Urinary bladder (tissue), 4 donors: Measurements from ENCODE around the gene TTLL12. TPM values are rescaled to one million over a fixed set of nuclear protein-coding genes. Genes with fewer than 3 reads are reported as not detected.

Experiments used
- DNase-seq: peaks from one replicate; pipeline ENCODE4 v3.0.0-alpha.2; 2015; ENCODE audit errors: extremely low spot score
- H3K27ac ChIP-seq: one replicate; pipeline ENCODE4 v1.5.1; 2013; ENCODE audit warnings: low read depth, mild to moderate bottlenecking, moderate library complexity
- H3K36me3 ChIP-seq: one replicate; pipeline ENCODE4 v1.6.1; 2013; ENCODE audit warnings: mild to moderate bottlenecking, moderate library complexity; ENCODE audit not compliant: insufficient read depth
- H3K4me1 ChIP-seq: one replicate; pipeline ENCODE4 v1.6.1; 2013; ENCODE audit warnings: mild to moderate bottlenecking, moderate library complexity; ENCODE audit not compliant: insufficient read depth
- H3K4me3 ChIP-seq: one replicate; pipeline ENCODE4 v1.5.1; 2013; ENCODE audit warnings: low read depth, low read length
- WGBS: extraction: QIAGEN DNeasy Blood & Tissue Kit; methylation state at CpG from one replicate; pipeline ENCODE4 v1.1.7; 2013; 5-methylcytosine and 5-hydroxymethylcytosine counted together
- polyA plus RNA-seq: library from polyadenylated mRNA; stranded (reverse); fragments of 200-250 nt; gene quantifications from one replicate; pipeline ENCODE4 v1.2.3, GENCODE V29; 2013
- total RNA-seq: library from RNA; depleted of rRNA; stranded (reverse); fragments of >200 nt; gene quantifications from one replicate; pipeline ENCODE4 v1.2.3, GENCODE V29; 2014
- donor health status: healthy with polysubstance abuse.
- donor health status: healthy.

Gene TTLL12
- total and polyA plus RNA-seq, 2 donors, result 8.1 to 26.6 TPM

DNA sequence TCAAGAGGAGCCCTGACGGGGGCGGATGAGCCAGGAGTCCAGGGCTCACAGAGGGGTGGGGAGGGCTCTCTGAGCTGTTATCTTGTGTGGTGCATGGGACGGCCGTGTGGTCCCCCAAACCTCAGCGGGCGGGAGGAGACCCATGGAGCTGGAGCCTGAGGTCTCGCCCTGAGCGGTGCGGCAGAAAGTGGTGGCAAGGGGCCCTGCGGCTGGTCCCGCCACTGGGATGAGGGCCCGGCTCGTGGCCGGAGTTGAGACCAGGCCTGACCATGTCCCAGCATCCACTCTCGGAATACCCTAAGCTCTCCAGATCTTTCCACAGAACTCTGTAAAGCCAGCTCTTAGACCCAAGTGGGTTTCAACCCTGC, 22.6 kb upstream of the TTLL12 start:
- Histone ChIP-seq H3K4me1 (no peaks in the 10 kb centered on the region), H3K4me3 (no peak overlapping the region), H3K27ac (no peak overlapping the region), H3K36me3 (no peaks in the 10 kb centered on the region)
- DNase-seq, result no peak
- 89% methylated on average over 15 of the region's 15 CpGs for WGBS

DNA sequence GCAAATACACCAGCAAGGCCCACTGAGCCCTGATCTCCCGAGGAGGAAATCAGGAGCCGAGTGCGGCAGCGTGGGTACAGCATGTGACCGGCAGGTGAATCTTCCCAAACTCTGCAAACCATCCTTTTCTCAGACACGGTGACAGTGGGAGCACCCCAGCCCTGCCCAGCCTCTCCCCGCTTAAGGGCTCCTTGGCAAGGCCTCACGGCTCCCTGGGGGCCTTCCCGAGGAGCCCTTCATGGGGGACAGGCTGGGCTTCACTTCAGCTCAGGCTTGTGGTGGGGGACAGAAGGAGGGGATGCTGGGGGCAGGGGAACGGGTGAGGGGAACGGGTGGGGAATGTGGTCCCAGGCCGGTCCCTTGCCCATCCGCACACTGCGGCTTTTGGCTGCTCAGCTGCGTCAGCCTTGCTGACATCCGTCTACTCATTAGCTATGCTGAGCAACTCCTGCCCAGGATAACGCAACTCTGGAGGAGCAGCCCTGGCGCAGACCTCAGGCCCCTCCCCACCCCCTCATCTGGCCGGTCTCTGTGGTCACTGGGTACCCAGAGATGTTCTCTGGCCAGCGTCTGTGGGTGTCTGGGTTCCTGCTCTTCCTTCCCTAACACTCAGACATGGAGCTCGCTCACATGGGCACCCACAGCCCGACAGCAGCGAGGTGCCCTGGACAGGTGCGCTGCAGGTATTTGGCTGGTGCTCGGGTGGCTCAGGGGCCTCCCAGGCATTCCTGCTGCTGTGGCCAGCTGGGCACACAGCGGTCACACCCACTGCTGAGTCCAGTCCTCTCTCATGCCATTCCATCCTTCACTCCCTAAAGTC, 22.0 kb upstream of the TTLL12 start:
- no peak overlapping the region for H3K4me3 ChIP-seq
- H3K27ac ChIP-seq, result no peak overlapping the region
- no peaks in the 10 kb centered on the region for H3K4me1 ChIP-seq
- no peaks in the 10 kb centered on the region for H3K36me3 ChIP-seq
- WGBS, result 86% methylated on average over 26 of the region's 26 CpGs
- DNase-seq, result no peak

DNA sequence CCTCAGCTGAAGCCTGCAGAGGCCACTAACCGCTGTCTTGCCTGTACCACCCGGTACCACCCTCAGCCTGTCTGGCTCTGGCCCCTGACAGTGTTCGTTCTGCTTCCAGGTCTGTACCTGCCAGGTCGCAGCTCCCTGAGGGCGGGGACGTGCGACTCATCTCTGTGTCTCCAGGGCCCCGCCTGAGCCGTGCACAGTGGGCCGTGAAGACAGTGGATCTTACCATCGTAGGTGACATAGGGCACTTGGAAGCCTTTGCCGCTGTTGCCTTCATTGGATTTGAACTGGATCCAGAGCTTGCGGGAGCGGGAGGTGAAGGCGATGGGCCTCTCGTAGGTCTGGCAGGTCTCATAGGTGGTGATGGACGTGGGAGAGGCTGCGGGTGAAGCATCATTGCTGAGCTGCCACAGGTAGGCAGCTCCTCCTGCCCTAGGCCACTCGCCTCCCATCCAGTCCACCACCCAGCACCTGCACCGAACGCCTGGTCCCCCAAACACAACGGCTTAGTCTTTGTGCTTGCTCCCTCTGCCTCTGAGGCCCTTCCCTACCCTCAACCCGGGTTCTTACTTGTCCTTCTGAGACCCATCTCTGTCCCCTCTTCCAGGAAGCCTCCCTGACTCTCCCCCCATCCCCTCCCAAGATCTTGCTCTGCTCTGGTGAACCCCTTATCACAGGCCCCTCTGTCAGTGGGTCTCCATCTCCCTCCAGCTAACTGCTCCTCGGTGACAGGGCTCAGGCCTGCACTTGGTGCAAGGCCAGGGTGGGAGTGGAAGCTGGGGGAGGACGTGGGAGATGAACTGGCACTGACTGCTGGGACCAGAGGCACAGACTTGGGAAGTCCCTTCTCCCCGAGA, 21.1 kb upstream of the TTLL12 start:
- no peaks in the 10 kb centered on the region for H3K4me1 ChIP-seq
- no peaks in the 10 kb centered on the region for H3K36me3 ChIP-seq
- no peak for DNase-seq
- no peak overlapping the region for H3K4me3 ChIP-seq
- no peak overlapping the region for H3K27ac ChIP-seq
- WGBS, result 86% methylated on average over 26 of the region's 26 CpGs

DNA sequence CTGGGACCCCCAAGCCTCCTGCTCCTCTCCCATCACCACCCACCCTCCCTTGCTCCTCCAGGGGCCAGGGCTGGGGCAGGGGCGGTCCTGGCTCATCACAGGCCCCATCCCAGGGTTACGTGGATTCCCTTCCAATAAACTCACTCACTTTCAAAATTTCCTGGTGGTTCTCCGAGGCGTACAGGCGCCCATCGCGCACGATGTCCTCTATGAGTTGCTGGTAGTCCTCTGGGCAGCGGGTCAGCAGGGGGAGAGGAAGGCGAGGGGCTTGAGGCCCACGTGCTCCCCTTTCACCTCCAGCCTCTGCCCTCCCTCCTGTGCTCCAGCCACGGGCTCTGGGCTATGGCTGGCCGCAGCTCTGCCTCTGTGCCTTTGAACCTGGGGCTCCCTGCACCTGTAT, 20.5 kb upstream of the TTLL12 start:
- no peak for DNase-seq
- Histone ChIP-seq H3K4me3 (no peak overlapping the region), H3K27ac (no peak overlapping the region), H3K36me3 (no peaks in the 10 kb centered on the region), H3K4me1 (no peaks in the 10 kb centered on the region)
- WGBS, result 91% methylated on average over 13 of the region's 13 CpGs

DNA sequence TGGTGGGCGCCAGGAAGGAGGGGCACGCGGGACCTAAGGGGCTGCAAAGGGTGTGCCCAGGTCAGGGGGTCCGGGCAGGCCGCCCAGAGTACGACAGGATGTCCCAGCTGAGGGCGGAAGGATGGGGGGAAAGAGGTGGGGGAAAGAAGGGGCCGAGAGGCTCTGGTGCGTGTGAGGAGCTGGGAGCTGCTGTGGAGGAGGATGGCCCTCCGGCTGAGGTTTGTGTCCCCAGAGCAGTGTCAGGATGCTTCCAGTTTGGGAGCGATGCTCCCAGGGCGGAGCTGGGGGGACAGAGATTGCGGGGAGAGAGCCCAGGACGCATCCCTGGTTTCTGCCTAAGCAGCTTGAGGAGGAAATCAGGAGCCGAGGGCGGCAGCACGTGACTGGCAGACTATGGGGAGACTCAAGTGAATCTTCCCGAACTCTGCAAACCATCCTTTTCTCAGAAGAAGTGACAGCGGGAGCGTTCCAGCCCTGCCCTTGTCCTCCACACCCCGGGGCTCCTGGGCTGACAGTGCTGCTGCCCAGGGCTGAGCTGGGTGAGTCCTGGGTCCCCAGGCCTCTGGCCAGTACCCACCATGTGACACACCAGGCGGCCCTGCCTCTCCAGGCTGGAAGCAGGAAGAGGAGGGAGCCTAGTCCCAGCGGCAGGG, 19.7 kb upstream of the TTLL12 start:
- no peak overlapping the region for H3K27ac ChIP-seq

DNA sequence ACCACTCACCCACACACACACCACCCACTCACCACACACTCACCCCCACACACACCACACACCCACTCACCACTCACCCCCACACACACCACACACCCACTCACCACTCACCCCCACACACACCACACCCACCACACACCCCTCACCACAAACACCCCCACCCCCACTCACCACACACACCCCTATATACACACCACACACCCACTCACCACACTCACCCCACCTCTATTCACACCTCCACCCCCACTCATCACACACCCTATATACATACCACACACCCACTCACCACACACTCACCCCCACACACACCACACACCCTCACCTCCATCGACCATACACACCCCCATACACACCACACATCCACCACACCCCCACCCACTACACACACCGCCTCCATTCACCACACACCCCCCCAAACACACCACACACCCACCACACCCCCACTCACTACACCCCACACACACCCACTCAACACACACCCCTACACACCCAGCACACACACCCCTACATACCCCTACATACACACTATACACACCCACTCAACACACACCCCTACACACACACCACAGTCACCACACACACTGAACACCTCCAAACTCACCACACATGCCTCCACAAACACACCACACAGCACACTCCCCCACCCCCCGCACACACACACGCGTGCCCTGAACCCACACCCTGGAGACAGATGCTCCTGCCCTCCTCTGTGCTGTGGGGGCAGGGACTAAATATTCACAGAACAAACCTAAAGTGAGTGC, 19.0 kb upstream of the TTLL12 start:
- Histone ChIP-seq H3K36me3 (no peaks in the 10 kb centered on the region), H3K27ac (no peak overlapping the region), H3K4me3 (no peak overlapping the region), H3K4me1 (no peaks in the 10 kb centered on the region)
- WGBS, result 76% methylated on average over 5 of the region's 5 CpGs
- no peak for DNase-seq

More for the DNA sequence above, 19.7 kb upstream of the TTLL12 start:
- WGBS, result 55% methylated on average over 23 of the region's 23 CpGs
- Histone ChIP-seq H3K4me1 (no peaks in the 10 kb centered on the region), H3K36me3 (no peaks in the 10 kb centered on the region), H3K4me3 (no peak overlapping the region)
- DNase-seq, result no peak

DNA sequence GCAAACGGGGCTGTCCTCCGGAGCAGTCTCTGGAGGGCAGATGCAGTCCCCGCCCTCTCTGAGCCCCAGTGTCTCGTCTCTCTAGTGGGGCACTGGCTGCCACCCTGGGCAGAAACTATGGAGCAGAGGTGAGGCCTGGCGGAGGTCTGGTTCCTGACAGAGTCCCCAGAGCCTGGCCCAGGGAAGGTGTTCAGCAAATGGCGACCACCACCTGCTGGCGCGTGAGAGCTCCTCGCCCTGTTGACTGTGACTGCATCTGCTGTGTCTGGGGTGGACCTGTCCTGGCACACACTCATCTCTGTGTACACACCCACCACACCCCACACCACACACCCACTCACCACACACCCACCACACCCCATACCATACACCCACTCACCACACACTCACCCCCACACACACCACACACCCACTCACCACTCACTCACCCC, 18.3 kb upstream of the TTLL12 start:
- Histone ChIP-seq H3K4me1 (no peaks in the 10 kb centered on the region), H3K27ac (no peak overlapping the region), H3K4me3 (no peak overlapping the region), H3K36me3 (no peaks in the 10 kb centered on the region)
- no peak for DNase-seq
- 87% methylated on average over 9 of the region's 9 CpGs for WGBS

DNA sequence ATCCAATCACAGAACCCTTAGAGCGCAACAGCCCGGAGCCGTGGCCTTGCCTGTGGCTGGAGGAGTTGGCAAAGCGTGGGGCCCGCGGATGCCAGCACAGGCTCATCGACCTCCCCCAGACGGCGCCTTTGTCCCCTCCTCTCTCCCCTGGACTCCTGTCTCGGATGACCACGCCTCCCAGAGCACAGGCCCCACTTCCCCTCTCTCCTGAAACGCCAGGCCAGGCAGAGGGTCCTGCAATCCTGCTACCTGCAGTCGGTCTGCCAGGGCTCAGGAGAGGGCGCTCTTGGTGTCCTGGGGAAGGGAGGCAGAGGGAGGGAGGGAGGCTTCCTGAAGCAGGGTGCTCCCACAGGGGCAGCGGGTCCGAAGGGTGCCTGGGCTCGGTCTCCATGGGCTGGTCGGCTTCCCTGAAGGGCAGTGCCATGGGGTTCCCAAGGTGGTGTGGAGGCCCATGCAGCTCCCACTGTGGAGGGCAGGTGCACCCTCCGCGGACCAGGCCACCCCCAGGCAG, 16.6 kb upstream of the TTLL12 start:
- no peaks in the 10 kb centered on the region for H3K4me1 ChIP-seq
- H3K4me3 ChIP-seq, result no peak overlapping the region
- H3K36me3 ChIP-seq, result no peaks in the 10 kb centered on the region
- WGBS, result 57% methylated on average over 20 of the region's 20 CpGs
- H3K27ac ChIP-seq, result no peak overlapping the region
- no peak for DNase-seq

DNA sequence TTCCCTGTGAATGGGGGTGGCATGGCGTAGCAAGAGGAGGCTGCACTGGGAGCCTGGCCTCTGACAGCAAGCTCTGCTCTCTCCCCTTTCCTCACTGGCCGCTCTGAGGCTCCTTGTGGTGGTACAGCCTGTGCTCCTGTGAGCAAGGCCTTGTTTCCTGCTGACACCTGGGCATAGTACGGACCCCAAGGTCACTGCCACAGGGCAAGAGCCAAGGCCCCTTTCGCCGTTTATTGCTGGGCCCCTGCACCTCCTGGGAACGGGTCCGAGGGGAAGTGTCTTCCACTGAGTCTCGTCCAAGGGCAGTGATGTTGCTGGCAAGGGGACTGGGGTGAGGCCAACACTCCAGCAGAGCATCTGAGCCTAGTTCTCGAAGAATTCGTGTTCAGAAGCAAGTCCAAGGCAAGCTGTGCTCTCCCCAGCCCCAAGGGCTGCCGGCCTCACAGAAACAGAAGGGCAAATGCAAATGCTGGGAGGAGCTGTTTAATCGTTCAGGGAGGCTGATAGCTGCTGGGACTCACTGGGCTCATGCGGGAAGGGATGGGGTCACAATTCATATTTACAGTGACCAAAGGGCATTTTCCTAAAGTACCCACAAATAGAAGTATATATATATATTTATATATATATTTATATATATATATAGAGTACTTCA, 15.9 kb upstream of the TTLL12 start:
- Histone ChIP-seq H3K27ac (no peak overlapping the region), H3K36me3 (no peaks in the 10 kb centered on the region), H3K4me1 (no peaks in the 10 kb centered on the region), H3K4me3 (no peak overlapping the region)
- no peak for DNase-seq
- WGBS, result 78% methylated on average over 13 of the region's 13 CpGs

DNA sequence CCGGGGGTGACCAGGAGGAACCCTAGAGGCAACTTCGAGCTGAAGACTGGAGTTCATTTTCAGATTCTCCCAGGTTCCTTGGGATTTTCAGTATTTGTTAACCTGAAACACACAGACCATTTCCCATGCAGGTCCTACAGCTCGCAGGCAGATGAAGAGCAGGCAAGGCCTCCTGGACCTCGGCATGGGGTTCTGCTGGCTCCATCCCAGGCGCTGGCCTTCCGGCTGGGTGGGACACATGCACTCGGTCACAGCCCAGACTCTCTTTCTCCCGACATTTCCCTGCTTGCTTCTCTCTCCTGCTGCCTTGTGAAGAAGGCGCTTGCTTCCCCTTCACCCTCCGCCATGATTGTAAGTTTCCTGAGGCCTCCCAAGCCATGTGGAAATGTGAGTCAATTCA, 15.4 kb upstream of the TTLL12 start:
- H3K27ac ChIP-seq, result no peak overlapping the region
- 94% methylated on average over 10 of the region's 10 CpGs for WGBS
- H3K36me3 ChIP-seq, result no peaks in the 10 kb centered on the region
- no peak for DNase-seq
- H3K4me1 ChIP-seq, result no peaks in the 10 kb centered on the region
- H3K4me3 ChIP-seq, result no peak overlapping the region

DNA sequence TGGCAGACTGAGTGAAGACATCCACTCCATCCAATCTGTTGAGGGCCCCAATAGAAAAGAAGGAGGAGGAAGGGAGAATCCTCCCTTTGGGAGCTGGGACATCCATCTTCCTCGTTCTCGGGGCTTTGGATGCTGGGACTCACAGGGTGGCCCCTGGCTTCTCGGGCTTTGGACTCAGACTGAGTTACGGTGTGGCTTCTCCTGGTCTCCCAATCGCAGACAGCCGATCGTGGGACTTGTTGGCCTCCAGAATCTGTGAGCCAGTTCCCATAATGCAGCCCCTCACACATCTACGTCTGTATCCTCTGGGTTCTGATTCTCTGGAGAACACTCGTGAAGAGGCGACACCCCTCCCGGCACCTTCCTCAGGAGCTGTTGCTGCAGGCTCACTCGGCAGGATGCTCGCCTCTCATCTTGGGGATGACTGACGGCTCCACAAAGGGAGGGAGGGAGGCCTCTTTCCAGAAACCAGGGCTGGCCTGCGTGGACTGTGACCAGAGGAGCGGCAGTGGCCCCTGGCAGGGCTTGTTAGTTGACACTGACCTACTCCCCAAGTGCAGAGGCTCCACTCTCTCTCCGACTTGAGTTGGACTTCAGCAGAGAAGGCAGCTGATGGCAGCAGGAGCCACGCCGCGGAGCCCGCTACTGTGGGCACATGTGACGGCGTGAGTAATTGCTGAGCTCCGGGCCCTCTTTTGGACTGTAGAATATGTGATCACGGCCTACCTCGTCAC, 14.7 kb upstream of the TTLL12 start:
- Histone ChIP-seq H3K27ac (no peak overlapping the region), H3K36me3 (no peaks in the 10 kb centered on the region), H3K4me1 (no peaks in the 10 kb centered on the region), H3K4me3 (no peak overlapping the region)
- WGBS, result 91% methylated on average over 26 of the region's 26 CpGs
- DNase-seq, result no peak

DNA sequence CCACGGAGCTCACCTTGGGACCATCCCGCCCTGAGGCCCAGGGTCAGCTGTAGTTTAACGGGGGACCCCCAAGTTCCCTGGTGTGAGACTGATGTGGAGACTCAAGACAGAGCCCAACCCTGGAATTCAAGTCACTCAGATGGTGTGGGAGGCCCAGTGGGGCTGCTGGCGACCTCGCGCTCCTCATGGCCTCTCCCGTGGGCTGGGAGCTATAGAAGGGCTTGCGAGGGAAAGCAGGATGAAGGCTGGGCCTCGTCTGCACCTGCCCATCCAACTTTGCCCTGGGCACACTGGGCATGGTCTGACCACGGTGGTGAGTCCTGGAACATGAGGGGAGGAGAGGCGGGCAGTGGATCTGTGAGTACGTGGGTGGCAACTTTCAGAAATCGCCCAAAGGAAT, 13.6 kb upstream of the TTLL12 start:
- Histone ChIP-seq H3K4me1 (no peaks in the 10 kb centered on the region), H3K4me3 (no peak overlapping the region), H3K27ac (no peak overlapping the region), H3K36me3 (no peaks in the 10 kb centered on the region)
- DNase-seq, result no peak
- 91% methylated on average over 13 of the region's 13 CpGs for WGBS
